ENCODE measurements around the gene DNAH8.

DNAH8 gene

DNA sequence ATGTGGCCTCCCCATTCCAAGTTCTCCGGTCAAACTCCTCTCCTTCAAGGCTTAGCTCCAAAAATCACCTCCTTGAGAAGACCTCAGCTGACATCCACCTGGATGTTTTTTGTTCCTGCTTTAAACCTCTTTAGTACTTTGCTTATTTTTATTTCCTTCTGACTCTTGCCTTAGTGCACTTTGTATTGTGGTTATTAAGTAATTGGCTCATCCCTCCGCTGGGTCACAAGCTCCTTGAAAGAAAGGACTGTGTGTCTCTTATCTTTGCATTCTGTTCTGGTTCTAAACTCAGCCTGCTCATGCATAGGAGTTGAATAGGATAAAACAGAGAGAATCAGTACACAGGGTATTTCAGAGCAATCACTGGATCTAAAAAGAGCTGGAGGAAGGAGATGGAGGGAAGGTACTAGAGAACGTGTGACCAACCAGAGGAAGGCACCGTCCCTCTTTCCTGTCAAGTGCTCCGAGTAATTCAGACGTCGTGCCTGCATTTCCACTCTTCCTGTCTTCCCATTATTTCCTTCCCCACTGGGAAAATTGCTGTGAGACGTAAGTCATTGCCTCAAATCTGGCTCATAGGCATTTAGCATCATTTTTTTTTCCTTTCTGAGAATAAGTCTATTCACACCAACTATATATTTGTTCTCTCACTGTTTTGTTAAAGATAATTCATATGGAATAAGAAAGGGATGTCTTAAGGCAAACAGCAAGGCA lies 273.8 kb downstream of the DNAH8 start:
- H3K4me3 ChIP-seq (ENCODE audit: low read depth, low read length): no peak overlapping the region
- POLR2A ChIA-PET: no interaction called here
- TF ChIP-seq, protein P1, sequence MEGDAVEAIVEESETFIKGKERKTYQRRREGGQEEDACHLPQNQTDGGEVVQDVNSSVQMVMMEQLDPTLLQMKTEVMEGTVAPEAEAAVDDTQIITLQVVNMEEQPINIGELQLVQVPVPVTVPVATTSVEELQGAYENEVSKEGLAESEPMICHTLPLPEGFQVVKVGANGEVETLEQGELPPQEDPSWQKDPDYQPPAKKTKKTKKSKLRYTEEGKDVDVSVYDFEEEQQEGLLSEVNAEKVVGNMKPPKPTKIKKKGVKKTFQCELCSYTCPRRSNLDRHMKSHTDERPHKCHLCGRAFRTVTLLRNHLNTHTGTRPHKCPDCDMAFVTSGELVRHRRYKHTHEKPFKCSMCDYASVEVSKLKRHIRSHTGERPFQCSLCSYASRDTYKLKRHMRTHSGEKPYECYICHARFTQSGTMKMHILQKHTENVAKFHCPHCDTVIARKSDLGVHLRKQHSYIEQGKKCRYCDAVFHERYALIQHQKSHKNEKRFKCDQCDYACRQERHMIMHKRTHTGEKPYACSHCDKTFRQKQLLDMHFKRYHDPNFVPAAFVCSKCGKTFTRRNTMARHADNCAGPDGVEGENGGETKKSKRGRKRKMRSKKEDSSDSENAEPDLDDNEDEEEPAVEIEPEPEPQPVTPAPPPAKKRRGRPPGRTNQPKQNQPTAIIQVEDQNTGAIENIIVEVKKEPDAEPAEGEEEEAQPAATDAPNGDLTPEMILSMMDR (IDR thresholded peaks at IDR 0.05; ENCODE audit: insufficient read depth, low read length, missing control alignments): no peak
- CTCF ChIA-PET: no interaction called here
- DNase-seq (ENCODE audit: low read depth, low spot score): no peak

- POLR2A ChIA-PET: no interaction called here
Measured at GRCh38 chr6:38990475-38990874, 275.4 kb downstream of the DNAH8 start.

GRCh38 chr6:38996676-38997075 lies 281.6 kb downstream of the DNAH8 start:
- ChIA-PET CTCF (interaction anchor here (1.5 to 3.8 kb wide), 3 partner anchors 10 to 313 kb away, joined by 3 to 19 read pairs (median 4); no protein-coding TSS in a partner anchor), POLR2A (no interaction called here)

More at GRCh38 chr6:38990475-38990874, 275.4 kb downstream of the DNAH8 start:
- CTCF ChIA-PET: interaction anchor here (0.9 kb wide), 1 partner anchor 17 kb away, joined by 3 read pairs; no protein-coding TSS in a partner anchor
- no peak overlapping the region for H3K4me3 ChIP-seq (ENCODE audit: low read depth, low read length)
- TF ChIP-seq, protein P1 (IDR thresholded peaks at IDR 0.05; ENCODE audit: insufficient read depth, low read length, missing control alignments): no peak
- DNase-seq (ENCODE audit: low read depth, low spot score): no peak

DNA sequence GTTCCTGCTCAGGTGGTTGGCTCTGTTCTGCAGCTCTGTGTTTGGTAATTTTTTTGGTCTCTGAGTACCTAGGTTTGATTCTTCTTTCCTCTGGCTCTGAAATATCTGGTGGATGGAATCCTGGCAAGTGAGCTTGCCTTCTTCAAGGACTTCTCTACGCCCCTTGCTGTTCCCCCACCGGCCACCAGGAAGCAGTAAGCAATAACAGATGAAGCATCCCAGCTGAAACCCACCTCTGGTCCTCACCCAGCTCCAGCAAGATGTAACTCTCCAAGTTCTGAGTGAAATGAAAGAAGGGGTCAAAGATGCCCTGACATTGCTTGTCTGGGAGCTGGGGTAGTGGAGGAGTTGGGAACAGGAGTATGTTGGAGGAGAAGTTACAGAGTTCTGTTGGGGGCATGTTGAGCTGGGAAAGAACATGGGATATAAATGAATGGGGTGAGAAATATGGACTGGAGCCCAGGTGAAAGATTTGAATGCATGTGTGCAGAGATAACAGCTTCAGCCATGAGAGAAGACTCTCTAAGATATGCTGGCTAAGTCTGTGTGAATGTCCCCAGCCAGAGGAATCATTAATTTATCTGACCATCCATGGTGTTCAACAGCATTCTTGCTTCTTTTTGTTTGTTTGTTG lies 282.1 kb downstream of the DNAH8 start:
- ChIA-PET POLR2A (no interaction called here), CTCF (interaction anchor here (1.5 to 3.8 kb wide), 3 partner anchors 9 to 312 kb away, joined by 3 to 19 read pairs (median 4); no protein-coding TSS in a partner anchor)
- no peak for DNase-seq (ENCODE audit: low read depth, low spot score)
- H3K4me3 ChIP-seq (ENCODE audit: low read depth, low read length): no peak overlapping the region
- TF ChIP-seq, protein P1 (IDR thresholded peaks at IDR 0.05; ENCODE audit: insufficient read depth, low read length, missing control alignments): peak; percentile 39

More at GRCh38 chr6:38996676-38997075, 281.6 kb downstream of the DNAH8 start:
- DNase-seq (ENCODE audit: low read depth, low spot score): no peak
- TF ChIP-seq, protein P1 (IDR thresholded peaks at IDR 0.05; ENCODE audit: insufficient read depth, low read length, missing control alignments): no peak
- H3K4me3 ChIP-seq (ENCODE audit: low read depth, low read length): no peak overlapping the region

DNA sequence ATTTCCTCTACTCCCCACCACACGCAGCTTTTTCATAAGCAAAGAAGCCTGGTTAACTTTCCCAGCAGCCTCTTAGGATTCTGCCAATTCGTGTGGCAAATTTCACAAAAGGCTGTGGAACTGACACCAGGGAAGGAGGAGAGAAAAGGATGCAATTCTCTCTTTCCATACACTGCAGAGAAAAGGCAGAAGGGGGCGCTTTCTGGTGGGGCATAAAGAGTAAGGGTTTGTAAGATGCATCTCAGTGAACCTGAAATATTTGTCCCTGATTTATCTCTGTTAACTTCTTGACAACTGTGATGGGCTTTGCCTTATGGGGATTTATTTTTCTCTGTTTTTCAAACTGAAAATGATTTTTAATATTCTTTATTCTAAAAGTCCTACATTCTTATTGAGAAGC lies 288.0 kb downstream of the DNAH8 start:
- no peak overlapping the region for H3K4me3 ChIP-seq (ENCODE audit: low read depth, low read length)
- ChIA-PET POLR2A (no interaction called here), CTCF (interaction anchor here (1.6 kb wide), 1 partner anchor 308 kb away, joined by 5 read pairs; no protein-coding TSS in a partner anchor)
- no peak for DNase-seq (ENCODE audit: low read depth, low spot score)
- TF ChIP-seq, protein P1 (IDR thresholded peaks at IDR 0.05; ENCODE audit: insufficient read depth, low read length, missing control alignments): no peak

GRCh38 chr6:39003492-39003891 lies 288.4 kb downstream of the DNAH8 start:
- POLR2A ChIA-PET: no interaction called here
- TF ChIP-seq, protein P1 (IDR thresholded peaks at IDR 0.05; ENCODE audit: insufficient read depth, low read length, missing control alignments): no peak
- DNase-seq (ENCODE audit: low read depth, low spot score): no peak
- CTCF ChIA-PET: no interaction called here
- H3K4me3 ChIP-seq (ENCODE audit: low read depth, low read length): no peak overlapping the region

All from AG04449 (cell line).